ENCODE measurements around the gene ARL5B. TPM values are rescaled to one million over a fixed set of nuclear protein-coding genes. Genes with fewer than 3 reads are reported as not detected.

Gene ARL5B
- total RNA-seq (2012; rRNA removed) (12.0 and 32.8 TPM in 2 replicates), polyA plus RNA-seq (2012; rRNA removed) (4.8 and 5.9 TPM in 2 replicates), Bru-seq, nascent RNA (percentile 92 among the genes with signal in this experiment), BruChase-seq, experiment 1, labeled RNA remaining after a 6-hour chase (percentile 83 among the genes with signal in this experiment), BruChase-seq, experiment 2, labeled RNA remaining after a 2-hour chase (percentile 98 among the genes with signal in this experiment)
- 0.69 and 0.88 TPM in 2 replicates for polyA plus RNA-seq (2012; cell fraction: cytosol; rRNA removed)
- polyA plus RNA-seq (2012; cell fraction: nucleus; rRNA removed; ENCODE audit: low replicate concordance): 3.1 and 41.9 TPM in 2 replicates
- long read RNA-seq, full-length matches to known transcripts: 26 of 30 reads
- long read RNA-seq, partial matches to known transcripts: 1 of 30 reads
- long read RNA-seq, other reads (novel, unspliced or antisense): 3 of 30 reads

GRCh38 chr10:18659125-18659818, at the start of gene ARL5B:
TSS of gene ARL5B (plus strand) at chr10:18659431. CDS start at chr10:18659638, 207 bp downstream.
- H2AFZ ChIP-seq (replicated peaks; ENCODE audit: low read length, poor library complexity): peak within 1 kb of the TSS; percentile 97
- H3K9ac ChIP-seq (ENCODE audit: low read depth, low read length): peak within 1 kb of the TSS; percentile 97
- H3K79me1 ChIP-seq (ENCODE audit: low read depth in 1 of 2, low read length in 2 of 2): peaks cover 7 to 29% of the 10 kb centered on the region in 2 experiments
- in situ Hi-C loops (cut with MboI; ENCODE audit: low sequenced_read_pairs) (no loop called here), intact Hi-C loops (cut with micrococcal nuclease) (loop anchor here (2.0 kb wide), 1 partner anchor 238 kb away; no protein-coding TSS in a partner anchor), dilution Hi-C loops (cut with HindIII; ENCODE audit: low sequenced_read_pairs, unreplicated experiment) (no loop called here)
- H4K5ac ChIP-seq (ENCODE audit: low read depth, low read length): peak within 1 kb of the TSS; percentile 81
- peaks cover 3% of the 10 kb centered on the region; the same call in 1 of the 2 replicates for H3K36me3 ChIP-seq (ENCODE audit: control insufficient read depth, insufficient read depth, low read length)
- H2BK120ac ChIP-seq (ENCODE audit: low read depth, low read length): peak within 1 kb of the TSS; percentile 84
- ChIA-PET CTCF (no interaction called here), POLR2A (ENCODE audit: unreplicated experiment) (interaction anchor here (0.6 kb wide), 4 partner anchors 41 to 1998 kb away, joined by 7 to 14 read pairs (median 10); no protein-coding TSS in a partner anchor)
- H3K27me3 ChIP-seq (ENCODE audit: control insufficient read depth, insufficient read depth, low read length): no peaks in the 10 kb centered on the region
- H3K4ac ChIP-seq (ENCODE audit: low read depth, low read length): peak within 1 kb of the TSS; percentile 92
- H3K4me1 ChIP-seq (ENCODE audit: control insufficient read depth, insufficient read depth, low read length): no peaks in the 10 kb centered on the region; the same call in 1 of the 2 replicates
- peak within 1 kb of the TSS; percentile 95 for H3K4me3 ChIP-seq (ENCODE audit: insufficient read depth, low read depth, low read length)
- H2BK15ac ChIP-seq (ENCODE audit: low read depth, low read length): peak within 1 kb of the TSS; percentile 90; the same call in 2 of the 3 replicates
- peak within 1 kb of the TSS; percentile 74 for H3K18ac ChIP-seq (ENCODE audit: low read depth, low read length)
- H3K23ac ChIP-seq (ENCODE audit: low read depth, low read length): peak within 1 kb of the TSS; percentile 95
- no TSS peak for BruUV-seq (replicated peaks)
- 0% methylated on average over 12 of the region's 72 CpGs; no CpG with 5 or more reads in 1 of the 2 experiments for WGBS, 2 experiments (ENCODE audit: extremely low coverage in 2 of 2, insufficient read length in 1 of 2)
- H3K27ac ChIP-seq (ENCODE audit: insufficient read depth, low read length): peak within 1 kb of the TSS; percentile 90
- DNase-seq (peak; percentile 99), ATAC-seq (ENCODE audit: low read depth) (peak; percentile 98)
- H4K8ac ChIP-seq (ENCODE audit: low read depth in 2 of 2, low read length in 2 of 2): peak within 1 kb of the TSS; percentile 88 to 96
- H3K9me1 ChIP-seq (ENCODE audit: insufficient read depth, low read length): peaks cover 3% of the 10 kb centered on the region; the same call in 1 of the 2 replicates
- H3K9me3 ChIP-seq (ENCODE audit: control insufficient read depth, insufficient read depth, low read length): no peaks in the 10 kb centered on the region
- H4K20me1 ChIP-seq (ENCODE audit: insufficient read depth, low read length): peaks cover 12% of the 10 kb centered on the region; the same call in 1 of the 2 replicates
- H2BK20ac ChIP-seq (ENCODE audit: low read depth, low read length): peak within 1 kb of the TSS; percentile 19
- peak within 1 kb of the TSS; percentile 96 for H3K14ac ChIP-seq (replicated peaks; ENCODE audit: low read depth, low read length)
- peak within 1 kb of the TSS; percentile 76 for H2AK5ac ChIP-seq (ENCODE audit: low read depth, low read length)
- H2AK9ac ChIP-seq (replicated peaks; ENCODE audit: low read depth, low read length, poor library complexity): peak within 1 kb of the TSS; percentile 97
- peak within 1 kb of the TSS; percentile 97 for H3K4me2 ChIP-seq (ENCODE audit: low read depth, low read length)
- H3K56ac ChIP-seq (ENCODE audit: extremely low read depth, insufficient read depth, low read length): peak within 1 kb of the TSS; percentile 94
- peak within 1 kb of the TSS; percentile 92 for H2BK5ac ChIP-seq (ENCODE audit: low read depth, low read length, poor library complexity, severe bottlenecking)
- peak within 1 kb of the TSS; percentile 95 for H4K91ac ChIP-seq (ENCODE audit: insufficient read depth, low read depth, low read length)
- TF ChIP-seq FOS (IDR thresholded peaks at IDR 0.05; ENCODE audit: low read depth, low read length): no peak
- TF ChIP-seq SMC3 (IDR thresholded peaks at IDR 0.05; ENCODE audit: low read depth, low read length): no peak
- TF ChIP-seq POLR2A (IDR thresholded peaks at IDR 0.05; ENCODE audit: low read depth, low read length): peak; percentile 97
- peak; percentile 60 for TF ChIP-seq USF2 (IDR thresholded peaks at IDR 0.05; ENCODE audit: low read depth, low read length)
- no peak for TF ChIP-seq RCOR1 (IDR thresholded peaks at IDR 0.05; ENCODE audit: insufficient replicate concordance, low read length)
- no peak for TF ChIP-seq RAD21 (IDR thresholded peaks at IDR 0.05; ENCODE audit: low read length)
- no peak for TF ChIP-seq MAFK (IDR thresholded peaks at IDR 0.05; ENCODE audit: low read depth, low read length)
- TF ChIP-seq BHLHE40 (IDR thresholded peaks at IDR 0.05; ENCODE audit: low read depth, low read length): peak; percentile 91
- no peak for TF ChIP-seq CTCF (conservative IDR thresholded peaks at IDR 0.05; ENCODE audit: low read depth, low read length)
- TF ChIP-seq ELK1 (IDR thresholded peaks at IDR 0.05; ENCODE audit: borderline replicate concordance, low read depth, low read length): peak; percentile 69; the same call in 1 of the 2 replicates
- TF ChIP-seq CHD1 (IDR thresholded peaks at IDR 0.05; ENCODE audit: low read depth, low read length): no peak; the same call in 1 of the 2 replicates
- peak; percentile 49; the same call in 1 of the 2 replicates for TF ChIP-seq CEBPB (IDR thresholded peaks at IDR 0.05; ENCODE audit: low read depth, low read length)

All from IMR-90 (cell line).